ENCODE results near the gene PCDH15. TPM values are rescaled to one million over a fixed set of nuclear protein-coding genes. Genes with fewer than 3 reads are reported as not detected.

Gene PCDH15
- total RNA-seq, 4 donors from 2014 or later = not detected

- in situ Hi-C loops (cut with MboI; ENCODE audit: low sequenced_read_pairs in 4 of 4) = no loop called here
- no peak overlapping the region for H3K27ac ChIP-seq
- no peaks in the 10 kb centered on the region for H3K27me3 ChIP-seq
- no peak for ATAC-seq
- H3K4me3 ChIP-seq = no peak overlapping the region
- intact Hi-C loops (cut with DNase I; ENCODE audit: low total_unique reads) = no loop called here
- DNase-seq = no peak
- no peaks in the 10 kb centered on the region for H3K4me1 ChIP-seq
- TF ChIP-seq CTCF (IDR thresholded peaks at IDR 0.05 in 4 of 5, conservative IDR thresholded peaks at IDR 0.05 in 1 of 5) = no peak
- no peak for TF ChIP-seq POLR2A (IDR thresholded peaks at IDR 0.05)
- H3K36me3 ChIP-seq = no peaks in the 10 kb centered on the region
- H3K9me3 ChIP-seq = no peaks in the 10 kb centered on the region
Measured at GRCh38 chr10:54011117-54011516, 789.9 kb downstream of the PCDH15 start.

GRCh38 chr10:54010337-54010933 is 790.6 kb downstream of the PCDH15 start:
- ATAC-seq (no peak), DNase-seq (no peak)
- no peaks in the 10 kb centered on the region for H3K9me3 ChIP-seq
- H3K36me3 ChIP-seq = no peaks in the 10 kb centered on the region
- in situ Hi-C loops (cut with MboI; ENCODE audit: low sequenced_read_pairs in 4 of 4) (no loop called here), intact Hi-C loops (cut with DNase I; ENCODE audit: low total_unique reads) (no loop called here)
- no peak overlapping the region for H3K27ac ChIP-seq
- no peaks in the 10 kb centered on the region for H3K27me3 ChIP-seq
- TF ChIP-seq POLR2A (IDR thresholded peaks at IDR 0.05) = no peak
- no peak for TF ChIP-seq CTCF (IDR thresholded peaks at IDR 0.05 in 4 of 5, conservative IDR thresholded peaks at IDR 0.05 in 1 of 5)
- no peak overlapping the region for H3K4me3 ChIP-seq
- no peaks in the 10 kb centered on the region for H3K4me1 ChIP-seq

- intact Hi-C loops (cut with DNase I; ENCODE audit: low total_unique reads) = no loop called here
- Histone ChIP-seq H3K4me3 (no peak overlapping the region), H3K27me3 (no peaks in the 10 kb centered on the region), H3K36me3 (no peaks in the 10 kb centered on the region), H3K4me1 (no peaks in the 10 kb centered on the region), H3K9me3 (no peaks in the 10 kb centered on the region), H3K27ac (no peak overlapping the region)
- in situ Hi-C loops (cut with MboI; ENCODE audit: low sequenced_read_pairs in 4 of 4) = no loop called here
- no peak for TF ChIP-seq CTCF (IDR thresholded peaks at IDR 0.05 in 4 of 5, conservative IDR thresholded peaks at IDR 0.05 in 1 of 5)
- no peak for TF ChIP-seq POLR2A (IDR thresholded peaks at IDR 0.05)
- DNase-seq = no peak
- ATAC-seq = no peak
Measured at GRCh38 chr10:54009672-54010071, 791.4 kb downstream of the PCDH15 start.

- intact Hi-C loops (cut with DNase I; ENCODE audit: low total_unique reads) (no loop called here), in situ Hi-C loops (cut with MboI; ENCODE audit: low sequenced_read_pairs in 4 of 4) (no loop called here)
- no peaks in the 10 kb centered on the region for H3K4me1 ChIP-seq
- H3K36me3 ChIP-seq = no peaks in the 10 kb centered on the region
- TF ChIP-seq CTCF (IDR thresholded peaks at IDR 0.05 in 4 of 5, conservative IDR thresholded peaks at IDR 0.05 in 1 of 5) = no peak
- TF ChIP-seq POLR2A (IDR thresholded peaks at IDR 0.05) = no peak
- no peak overlapping the region for H3K27ac ChIP-seq
- ATAC-seq = no peak
- H3K9me3 ChIP-seq = no peaks in the 10 kb centered on the region
- no peak for DNase-seq
- H3K27me3 ChIP-seq = no peaks in the 10 kb centered on the region
- H3K4me3 ChIP-seq = no peak overlapping the region
Measured at GRCh38 chr10:54002077-54002476, 799.0 kb downstream of the PCDH15 start.

- TF ChIP-seq CTCF (IDR thresholded peaks at IDR 0.05 in 4 of 5, conservative IDR thresholded peaks at IDR 0.05 in 1 of 5) = no peak
Measured at GRCh38 chr10:53997953-53998352, 803.1 kb downstream of the PCDH15 start.

More at GRCh38 chr10:53997953-53998352, 803.1 kb downstream of the PCDH15 start:
- H3K36me3 ChIP-seq = no peaks in the 10 kb centered on the region
- intact Hi-C loops (cut with DNase I; ENCODE audit: low total_unique reads) = no loop called here
- H3K27me3 ChIP-seq = no peaks in the 10 kb centered on the region
- H3K4me1 ChIP-seq = no peaks in the 10 kb centered on the region
- no peak for DNase-seq
- no peak overlapping the region for H3K27ac ChIP-seq
- H3K4me3 ChIP-seq = no peak overlapping the region
- no peaks in the 10 kb centered on the region for H3K9me3 ChIP-seq
- in situ Hi-C loops (cut with MboI; ENCODE audit: low sequenced_read_pairs in 4 of 4) = no loop called here
- no peak for ATAC-seq
